Measurements from ENCODE around the gene PPIL1. TPM values are rescaled to one million over a fixed set of nuclear protein-coding genes. Genes with fewer than 3 reads are reported as not detected.
"Not testable (repeated sequence)": the region's sequence is repeated elsewhere in the genome, so short reads cannot be mapped to it uniquely, and the experiment has no call there.

Gene PPIL1
- total and polyA plus RNA-seq, 5 donors: 49.4 to 75.6 (median 67.5) TPM

- Histone ChIP-seq H3K4me1 (ENCODE audit: control insufficient read depth, insufficient read depth, low read length) (peaks cover 34% of the 10 kb centered on the region), H3K27ac (ENCODE audit: low read length) (peak overlapping the region; percentile 73), H3K9me3 (ENCODE audit: control insufficient read depth, low read length) (no peaks in the 10 kb centered on the region), H3K27me3 (ENCODE audit: control insufficient read depth, insufficient read depth) (no peaks in the 10 kb centered on the region), H3K4me3 (ENCODE audit: low read length) (no peak overlapping the region)
- DNase-seq: peak in 1 of 3 donors; percentile 50
- 59% methylated on average over 19 of the region's 19 CpGs for WGBS
- intact Hi-C loops (cut with DNase I): no loop called here
- ATAC-seq: peak; percentile 1 to 48
These were observed 51.9 kb downstream of the PPIL1 start for GRCh38 chr6:36822506-36823269.

- intact Hi-C loops (cut with DNase I): no loop called here
- H3K27ac ChIP-seq (ENCODE audit: low read length): no peak overlapping the region
- H3K9me3 ChIP-seq (ENCODE audit: control insufficient read depth, low read length): no peaks in the 10 kb centered on the region
- ATAC-seq (no peak), DNase-seq (peak in 1 of 3 donors; percentile 50)
- WGBS: 84% methylated on average over 14 of the region's 14 CpGs
- no peak overlapping the region for H3K4me3 ChIP-seq (ENCODE audit: low read length)
- no peaks in the 10 kb centered on the region for H3K27me3 ChIP-seq (ENCODE audit: control insufficient read depth, insufficient read depth)
- peaks cover 26% of the 10 kb centered on the region for H3K4me1 ChIP-seq (ENCODE audit: control insufficient read depth, insufficient read depth, low read length)
These were observed 52.8 kb downstream of the PPIL1 start for GRCh38 chr6:36821581-36822335.

DNA sequence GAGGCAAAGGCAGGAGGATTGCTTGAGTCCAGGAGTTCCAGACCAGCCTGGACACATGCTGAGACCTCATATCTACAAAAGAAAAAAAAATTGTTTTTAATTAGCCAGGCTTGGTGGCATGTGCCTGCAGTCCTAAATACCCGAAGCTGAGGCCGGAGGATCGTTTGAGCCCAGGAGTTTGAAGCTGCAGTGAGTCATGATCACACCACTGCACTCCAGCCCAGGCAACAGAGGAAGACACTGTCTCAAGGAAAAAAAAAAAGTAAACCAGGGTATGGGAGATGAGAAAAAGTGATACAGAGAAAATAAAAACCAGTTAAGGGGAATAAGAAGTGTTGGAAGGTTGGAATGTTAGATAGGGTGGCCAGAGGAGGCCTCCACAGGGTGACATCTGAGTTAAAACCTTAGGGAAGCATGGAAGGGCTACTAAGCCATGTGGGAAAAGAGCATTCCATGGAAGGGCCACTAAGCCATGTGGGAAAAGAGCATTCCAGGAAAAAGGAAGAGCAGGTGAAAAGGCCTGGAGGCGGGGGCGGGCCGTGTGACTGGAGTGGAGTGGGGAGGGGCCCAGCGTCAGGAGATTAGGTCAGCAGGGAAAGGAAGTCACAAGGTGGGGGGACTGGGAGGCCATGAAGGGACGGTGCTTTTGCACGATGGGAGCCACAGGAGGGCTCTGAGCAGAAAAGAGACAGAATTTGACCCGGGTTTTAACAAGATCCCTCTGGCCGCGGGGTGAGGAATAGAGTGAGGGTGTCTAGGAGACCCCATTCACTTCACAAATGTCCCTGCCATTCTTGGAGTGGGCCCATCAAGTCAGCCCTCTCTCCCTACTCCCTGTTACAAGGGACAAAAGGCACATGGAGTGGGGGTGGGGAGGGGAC, 53.7 kb downstream of the PPIL1 start:
- DNase-seq: peak in 1 of 3 donors; percentile 41
- intact Hi-C loops (cut with DNase I): no loop called here
- Histone ChIP-seq H3K9me3 (ENCODE audit: control insufficient read depth, low read length) (no peaks in the 10 kb centered on the region), H3K27me3 (ENCODE audit: control insufficient read depth, insufficient read depth) (no peaks in the 10 kb centered on the region), H3K27ac (ENCODE audit: low read length) (no peak overlapping the region), H3K4me3 (ENCODE audit: low read length) (no peak overlapping the region), H3K4me1 (ENCODE audit: control insufficient read depth, insufficient read depth, low read length) (peaks cover 21% of the 10 kb centered on the region)
- 59% methylated on average over 12 of the region's 12 CpGs for WGBS
- ATAC-seq: no peak

GRCh38 chr6:36818756-36819155, 55.8 kb downstream of the PPIL1 start:
- ATAC-seq (no peak), DNase-seq (no peak)
- intact Hi-C loops (cut with DNase I): no loop called here
- Histone ChIP-seq H3K4me1 (ENCODE audit: control insufficient read depth, insufficient read depth, low read length) (peaks cover 9% of the 10 kb centered on the region), H3K9me3 (ENCODE audit: control insufficient read depth, low read length) (no peaks in the 10 kb centered on the region), H3K27ac (ENCODE audit: low read length) (no peak overlapping the region), H3K4me3 (ENCODE audit: low read length) (no peak overlapping the region), H3K27me3 (ENCODE audit: control insufficient read depth, insufficient read depth) (no peaks in the 10 kb centered on the region)
- WGBS: 74% methylated on average over 4 of the region's 4 CpGs

DNA sequence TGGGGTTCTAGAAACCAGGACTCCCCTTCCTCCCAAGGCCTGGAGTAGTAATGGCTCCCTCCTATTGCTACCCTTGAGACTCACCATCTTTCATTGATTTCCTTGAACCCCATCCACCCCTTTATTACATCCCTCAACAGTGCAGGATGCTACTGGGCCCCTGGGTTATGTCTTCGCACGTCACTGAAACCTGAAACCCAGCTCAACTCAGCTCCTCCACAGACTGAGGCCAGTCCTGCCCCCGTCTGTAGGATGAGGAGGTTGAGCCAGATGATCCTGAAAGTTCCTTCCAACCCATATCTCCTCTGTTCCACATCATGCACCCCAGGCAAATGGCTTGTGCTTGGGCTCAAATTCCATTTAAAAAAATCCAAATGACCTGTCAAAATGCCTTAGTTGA, 56.8 kb downstream of the PPIL1 start:
- Histone ChIP-seq H3K9me3 (ENCODE audit: control insufficient read depth, low read length) (no peaks in the 10 kb centered on the region), H3K27ac (ENCODE audit: low read length) (no peak overlapping the region), H3K4me3 (ENCODE audit: low read length) (no peak overlapping the region), H3K27me3 (ENCODE audit: control insufficient read depth, insufficient read depth) (no peaks in the 10 kb centered on the region), H3K4me1 (ENCODE audit: control insufficient read depth, insufficient read depth, low read length) (peaks cover 9% of the 10 kb centered on the region)
- no peak for DNase-seq
- WGBS: 93% methylated on average over 3 of the region's 3 CpGs
- no peak for ATAC-seq
- intact Hi-C loops (cut with DNase I): no loop called here

GRCh38 chr6:36817176-36817817, 57.3 kb downstream of the PPIL1 start:
- ATAC-seq (no peak), DNase-seq (no peak)
- Histone ChIP-seq H3K9me3 (ENCODE audit: control insufficient read depth, low read length) (no peaks in the 10 kb centered on the region), H3K27ac (ENCODE audit: low read length) (no peak overlapping the region), H3K4me3 (ENCODE audit: low read length) (no peak overlapping the region), H3K4me1 (ENCODE audit: control insufficient read depth, insufficient read depth, low read length) (peaks cover 7% of the 10 kb centered on the region), H3K27me3 (ENCODE audit: control insufficient read depth, insufficient read depth) (no peaks in the 10 kb centered on the region)
- 89% methylated on average over 9 of the region's 9 CpGs for WGBS
- intact Hi-C loops (cut with DNase I): no loop called here

DNA sequence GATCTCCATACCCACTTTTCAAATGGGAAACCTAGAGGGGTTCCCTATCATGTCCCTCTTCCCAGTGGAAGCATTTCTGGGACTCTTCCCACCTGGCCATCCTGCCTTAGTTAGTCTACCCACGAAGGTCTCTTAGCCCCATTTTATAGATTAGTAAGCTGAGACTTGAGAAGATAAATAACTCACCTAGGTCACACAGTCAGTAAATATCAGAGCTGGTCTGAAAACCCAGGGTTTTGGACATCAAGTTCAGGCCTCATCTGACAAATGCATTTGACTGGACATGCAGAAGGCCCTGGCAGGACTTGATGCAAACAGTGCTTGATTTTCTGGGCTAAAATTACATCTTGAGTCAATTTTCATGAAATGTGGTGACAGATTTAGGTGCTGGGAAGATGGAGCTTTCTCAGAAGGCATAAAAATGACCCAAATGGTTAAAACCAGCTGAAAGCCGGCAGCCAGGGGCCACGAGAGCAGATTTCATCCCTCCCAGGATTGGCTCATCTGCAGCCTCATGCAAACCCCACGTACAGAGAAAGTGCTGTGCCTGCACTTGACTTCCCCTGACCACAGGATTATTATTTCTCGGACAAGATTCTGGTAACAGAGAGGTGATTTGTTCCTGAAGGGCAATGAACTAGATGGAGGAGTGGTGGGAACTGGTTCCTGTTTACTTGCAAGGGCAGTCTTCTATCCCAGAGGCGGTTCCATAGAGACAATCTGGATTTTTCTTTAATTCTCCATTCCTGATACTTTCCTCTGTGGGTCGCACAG, 58.5 kb downstream of the PPIL1 start:
- no peak for ATAC-seq
- Histone ChIP-seq H3K27me3 (ENCODE audit: control insufficient read depth, insufficient read depth) (no peaks in the 10 kb centered on the region), H3K9me3 (ENCODE audit: control insufficient read depth, low read length) (no peaks in the 10 kb centered on the region), H3K4me3 (ENCODE audit: low read length) (no peak overlapping the region), H3K4me1 (ENCODE audit: control insufficient read depth, insufficient read depth, low read length) (peaks cover 3% of the 10 kb centered on the region), H3K27ac (ENCODE audit: low read length) (no peak overlapping the region)
- WGBS: 73% methylated on average over 7 of the region's 7 CpGs
- intact Hi-C loops (cut with DNase I): no loop called here
- DNase-seq: no peak

- intact Hi-C loops (cut with DNase I): no loop called here
- Histone ChIP-seq H3K27ac (ENCODE audit: low read length) (no peak overlapping the region), H3K4me1 (ENCODE audit: control insufficient read depth, insufficient read depth, low read length) (peaks cover 1% of the 10 kb centered on the region), H3K4me3 (ENCODE audit: low read length) (no peak overlapping the region), H3K9me3 (ENCODE audit: control insufficient read depth, low read length) (no peaks in the 10 kb centered on the region), H3K27me3 (ENCODE audit: control insufficient read depth, insufficient read depth) (no peaks in the 10 kb centered on the region)
- no peak for DNase-seq
- WGBS: 94% methylated on average over 7 of the region's 7 CpGs
- no peak for ATAC-seq
These were observed 60.4 kb downstream of the PPIL1 start for GRCh38 chr6:36814249-36814648.

GRCh38 chr6:36813526-36813925, 61.1 kb downstream of the PPIL1 start:
- no peak overlapping the region for H3K4me3 ChIP-seq (ENCODE audit: low read length)
- no peak overlapping the region for H3K27ac ChIP-seq (ENCODE audit: low read length)
- intact Hi-C loops (cut with DNase I): no loop called here
- H3K4me1 ChIP-seq (ENCODE audit: control insufficient read depth, insufficient read depth, low read length): peaks cover 1% of the 10 kb centered on the region
- DNase-seq: no peak
- 75% methylated on average over 3 of the region's 3 CpGs for WGBS
- no peaks in the 10 kb centered on the region for H3K9me3 ChIP-seq (ENCODE audit: control insufficient read depth, low read length)
- no peaks in the 10 kb centered on the region for H3K27me3 ChIP-seq (ENCODE audit: control insufficient read depth, insufficient read depth)
- no peak for ATAC-seq

DNA sequence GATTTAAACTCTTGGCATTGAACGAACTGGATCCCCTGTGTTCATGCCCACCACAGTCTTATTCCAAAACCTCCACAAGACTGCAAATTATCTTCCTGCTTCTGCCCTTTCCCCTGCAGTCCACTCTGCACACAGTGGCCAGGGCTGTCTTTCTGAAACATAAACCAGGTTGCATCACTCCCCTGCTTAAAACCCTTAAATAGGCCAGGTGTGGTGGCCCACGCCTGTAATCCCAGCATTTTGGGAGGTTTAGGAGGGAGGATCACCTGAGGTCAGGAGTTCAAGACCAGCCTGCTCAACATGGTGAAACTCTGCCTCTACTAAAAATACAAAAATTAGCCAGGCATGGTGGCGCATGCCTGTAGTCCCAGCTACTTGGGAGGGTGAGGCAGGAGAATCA, 61.6 kb downstream of the PPIL1 start:
- H3K27me3 ChIP-seq (ENCODE audit: control insufficient read depth, insufficient read depth); H3K4me1 ChIP-seq (ENCODE audit: control insufficient read depth, insufficient read depth, low read length); H3K4me3 ChIP-seq (ENCODE audit: low read length); H3K27ac ChIP-seq (ENCODE audit: low read length); DNase-seq; H3K9me3 ChIP-seq (ENCODE audit: control insufficient read depth, low read length); intact Hi-C loops (cut with DNase I); ATAC-seq: not testable (repeated sequence)
- 91% methylated on average over 3 of the region's 3 CpGs for WGBS

Data from right cardiac atrium (tissue), 5 donors.